NK-92 treated with Interleukin-12 subunit alpha and Interleukin-12 subunit beta, amount 100 ng/mL, for 24 hours (cell line): ENCODE data around the gene INKA2.
A peak's percentile ranks its signal among the peaks of the same experiment; 100 is the strongest.

Experiments used
- DNase-seq: peaks from one replicate; lab custom pipeline; 2025; lab: John Stamatoyannopoulos, UW

The INKA2 gene

GRCh38 chr1:111739194-111739924 lies at the start of gene INKA2:
INKA2 (minus strand) TSS chr1:111739395; CDS start chr1:111739242, 153 bp downstream.
- DNase-seq = no peak

- DNase-seq = no peak
These were observed 47.5 kb upstream of the INKA2 start for GRCh38 chr1:111786669-111787207.

- DNase-seq = no peak
These were observed 45.2 kb upstream of the INKA2 start for GRCh38 chr1:111784273-111784901.

- DNase-seq = no peak
These were observed 40.4 kb upstream of the INKA2 start for GRCh38 chr1:111779546-111779945.

- no peak for DNase-seq
These were observed 39.4 kb upstream of the INKA2 start for GRCh38 chr1:111778541-111779051.

- DNase-seq = no peak
These were observed 38.9 kb upstream of the INKA2 start for GRCh38 chr1:111778066-111778465.

- no peak for DNase-seq
These were observed 38.1 kb upstream of the INKA2 start for GRCh38 chr1:111777301-111777700.

GRCh38 chr1:111776861-111777260 lies 37.7 kb upstream of the INKA2 start:
- no peak for DNase-seq

GRCh38 chr1:111776391-111776790 lies 37.2 kb upstream of the INKA2 start:
- DNase-seq = no peak

GRCh38 chr1:111775966-111776365 lies 36.8 kb upstream of the INKA2 start:
- no peak for DNase-seq

- DNase-seq = no peak
These were observed 31.7 kb upstream of the INKA2 start for GRCh38 chr1:111770916-111771315.

GRCh38 chr1:111769517-111770146 lies 30.4 kb upstream of the INKA2 start:
- DNase-seq = no peak

- no peak for DNase-seq
These were observed 29.4 kb upstream of the INKA2 start for GRCh38 chr1:111768625-111769024.

GRCh38 chr1:111768023-111768422 lies 28.8 kb upstream of the INKA2 start:
- DNase-seq = no peak

GRCh38 chr1:111762332-111762731 lies 23.1 kb upstream of the INKA2 start:
- no peak for DNase-seq

GRCh38 chr1:111761717-111762116 lies 22.5 kb upstream of the INKA2 start:
- DNase-seq = no peak

- DNase-seq = no peak
These were observed 19.2 kb upstream of the INKA2 start for GRCh38 chr1:111758373-111758772.

- DNase-seq = no peak
These were observed 16.9 kb upstream of the INKA2 start for GRCh38 chr1:111756124-111756513.

- peak; percentile 92 for DNase-seq
These were observed 16.3 kb upstream of the INKA2 start, which contains the start of gene DDX20 for GRCh38 chr1:111755331-111756123. DDX20 (plus strand) TSS chr1:111755901; CDS start chr1:111755925, 24 bp downstream.

GRCh38 chr1:111754984-111755330 lies 15.8 kb upstream of the INKA2 start:
- DNase-seq = no peak

- no peak for DNase-seq
These were observed 12.8 kb upstream of the INKA2 start for GRCh38 chr1:111751906-111752575.
